GM19463 (cell line): ENCODE results near the gene ITGB1BP1.
A peak's percentile ranks its signal among the peaks of the same experiment; 100 is the strongest.

Source experiments
- ATAC-seq: cut with Tn5 transposase; IDR thresholded peaks from one replicate; pipeline ENCODE4 v1.9.1; 2021; ENCODE audit warnings: mild to moderate bottlenecking, moderate library complexity; ENCODE audit not compliant: unreplicated experiment

The ITGB1BP1 gene

GRCh38 chr2:9428965-9429577 is 5.7 kb upstream of the ITGB1BP1 start:
- ATAC-seq, result no peak

GRCh38 chr2:9424447-9425164 is 1.3 kb upstream of the ITGB1BP1 start:
- no peak for ATAC-seq

- ATAC-seq, result no peak
Observed at GRCh38 chr2:9423922-9424272, 569 bp upstream of the ITGB1BP1 start.

GRCh38 chr2:9422321-9423099 is 818 bp downstream of the ITGB1BP1 start:
- ATAC-seq, result peak; percentile 32

GRCh38 chr2:9420495-9420894 is 2.8 kb downstream of the ITGB1BP1 start:
- ATAC-seq, result no peak

- ATAC-seq, result no peak
Observed at GRCh38 chr2:9419541-9419940, 3.8 kb downstream of the ITGB1BP1 start.

GRCh38 chr2:9418746-9419145 is 4.6 kb downstream of the ITGB1BP1 start:
- no peak for ATAC-seq

- ATAC-seq, result no peak
Observed at GRCh38 chr2:9417725-9418124, 5.6 kb downstream of the ITGB1BP1 start.

GRCh38 chr2:9416962-9417316 is 6.4 kb downstream of the ITGB1BP1 start:
- no peak for ATAC-seq

GRCh38 chr2:9416267-9416961 is 6.9 kb downstream of the ITGB1BP1 start:
- ATAC-seq, result no peak

GRCh38 chr2:9415516-9416169 is 7.7 kb downstream of the ITGB1BP1 start:
- ATAC-seq, result no peak

- no peak for ATAC-seq
Observed at GRCh38 chr2:9412781-9413180, 10.5 kb downstream of the ITGB1BP1 start.

GRCh38 chr2:9410108-9410507 is 13.2 kb downstream of the ITGB1BP1 start:
- ATAC-seq, result no peak

GRCh38 chr2:9408641-9409151 is 14.6 kb downstream of the ITGB1BP1 start:
- no peak for ATAC-seq

GRCh38 chr2:9407363-9407811 is 15.9 kb downstream of the ITGB1BP1 start:
- no peak for ATAC-seq

- no peak for ATAC-seq
Observed at GRCh38 chr2:9406529-9407362, 16.6 kb downstream of the ITGB1BP1 start.

- no peak for ATAC-seq
Observed at GRCh38 chr2:9405636-9406035, 17.7 kb downstream of the ITGB1BP1 start.

- ATAC-seq, result no peak
Observed at GRCh38 chr2:9404451-9404850, 18.9 kb downstream of the ITGB1BP1 start.

- ATAC-seq, result no peak
Observed at GRCh38 chr2:9403924-9404323, 19.4 kb downstream of the ITGB1BP1 start.
